Mucosa of descending colon (tissue), 3 donors: ENCODE data around the gene DIDO1. TPM values are rescaled to one million over a fixed set of nuclear protein-coding genes. Genes with fewer than 3 reads are reported as not detected.
"Not testable (repeated sequence)": the region's sequence is repeated elsewhere in the genome, so short reads cannot be mapped to it uniquely, and the experiment has no call there.

Source experiments
- ATAC-seq: fragments of 200-7000 bp; cut with Tn5 transposase; one replicate; pipeline ENCODE4 v1.9.1; 2020; ENCODE audit warnings: mild to moderate bottlenecking, moderate library complexity
- DNase-seq, 3 donors: peaks; one replicate each; pipeline ENCODE4 v3.0.0-alpha.2; 2020
- H3K36me3 ChIP-seq: fragments of 200-600 bp; one replicate; pipeline ENCODE4 v1.8.0; 2021; ENCODE audit warnings: low read depth, mild to moderate bottlenecking
- H3K4me1 ChIP-seq: fragments of 200-600 bp; one replicate; pipeline ENCODE4 v1.8.0; 2021; ENCODE audit warnings: low read depth, mild to moderate bottlenecking
- H3K4me3 ChIP-seq: fragments of 200-600 bp; one replicate; pipeline ENCODE4 v1.8.0; 2021; ENCODE audit warnings: mild to moderate bottlenecking
- H3K9me3 ChIP-seq: fragments of 200-600 bp; one replicate; pipeline ENCODE4 v1.8.0; 2021; ENCODE audit warnings: mild to moderate bottlenecking
- CTCF ChIP-seq: fragments of 200-600 bp; IDR thresholded peaks from one replicate; pipeline ENCODE4 v1.8.0; 2022; ENCODE audit warnings: antibody characterized with exemption, mild to moderate bottlenecking
- intact Hi-C, 2 donors: fragments of 100-400 bp; cut with DNase I in 1 of 2; cut with micrococcal nuclease in 1 of 2; formaldehyde crosslinking; loops; one replicate each; pipeline versions ENCODE4 v1.11.0 to v1.11.1; 2022; cut with DNase I, micrococcal nuclease
- total RNA-seq, 3 donors: library from RNA; stranded (reverse); fragmentation: NEBNext Ultra II Directional in 2 of 3; extraction: Animal tissue kit (Norgen Biotek cat#: 25700) in 2 of 3; gene quantifications; one replicate each; pipeline versions ENCODE4 v1.2.1 to v1.2.4, GENCODE V29; 2021 to 2023
- donor health status: DM: no; HTN: no; CAD: no; lungs with moderate emphysema.
- donor health status: DM: no; HTN: no; CAD: no.
- donor health status: DM: no; HTN: yes; CAD: no.

The DIDO1 gene
- total RNA-seq, 3 donors from 2014 or later, result 53.4 to 72.5 (median 67.4) TPM

GRCh38 chr20:62849431-62849830 is 76.9 kb downstream of the DIDO1 start:
- no peak for ATAC-seq
- Histone ChIP-seq H3K36me3 (no peaks in the 10 kb centered on the region), H3K4me1 (no peaks in the 10 kb centered on the region), H3K9me3 (no peaks in the 10 kb centered on the region), H3K4me3 (no peak overlapping the region)
- TF ChIP-seq CTCF, result no peak
- intact Hi-C loops, result no loop called here
- DNase-seq, result no peak

GRCh38 chr20:62848917-62849316 is 77.4 kb downstream of the DIDO1 start:
- H3K4me1 ChIP-seq, ATAC-seq, DNase-seq, H3K9me3 ChIP-seq, H3K4me3 ChIP-seq, intact Hi-C loops, H3K36me3 ChIP-seq: not testable (repeated sequence)

- no peaks in the 10 kb centered on the region for H3K4me1 ChIP-seq
- no peaks in the 10 kb centered on the region for H3K9me3 ChIP-seq
- ATAC-seq, result no peak
- DNase-seq, result no peak
- H3K36me3 ChIP-seq, result no peaks in the 10 kb centered on the region
- no peak for TF ChIP-seq CTCF
- intact Hi-C loops, result no loop called here
- no peak overlapping the region for H3K4me3 ChIP-seq
These were observed 80.0 kb downstream of the DIDO1 start for GRCh38 chr20:62846166-62846890.

DNA sequence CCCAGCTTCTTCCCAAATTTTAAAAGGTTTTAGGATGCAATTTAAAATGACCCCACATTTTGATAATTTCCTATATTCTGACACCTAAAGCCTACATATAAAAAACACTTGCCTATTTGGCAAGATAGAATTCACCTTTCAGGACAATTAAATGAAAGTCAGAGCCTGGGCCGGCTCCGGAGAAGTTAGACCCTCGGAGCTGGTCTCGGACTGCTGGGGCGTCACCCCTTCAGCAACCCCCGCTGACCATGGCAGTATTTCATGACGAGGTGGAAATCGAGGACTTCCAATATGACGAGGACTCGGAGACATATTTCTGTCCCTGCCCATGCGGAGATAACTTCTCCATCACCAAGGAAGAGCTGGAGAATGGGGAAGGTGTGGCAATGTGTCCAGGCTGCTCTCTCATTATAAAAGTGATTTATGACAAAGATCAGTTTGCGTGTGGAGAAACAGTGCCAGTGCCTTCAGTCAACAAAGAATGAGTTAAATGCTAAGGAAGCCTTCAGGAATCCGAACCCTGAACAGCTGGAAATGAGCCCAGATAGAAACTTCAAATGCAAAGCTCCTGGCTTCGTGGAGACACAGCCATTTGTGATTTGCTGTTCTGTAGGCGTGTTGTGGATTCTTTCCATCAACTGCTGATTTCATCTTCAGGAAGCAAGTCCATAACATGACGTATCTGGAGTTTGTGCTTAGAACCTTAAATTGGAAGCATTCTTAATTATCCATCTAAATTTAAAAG is 80.7 kb downstream of the DIDO1 start:
- no peaks in the 10 kb centered on the region for H3K36me3 ChIP-seq
- no peaks in the 10 kb centered on the region for H3K9me3 ChIP-seq
- H3K4me1 ChIP-seq, result no peaks in the 10 kb centered on the region
- no peak for DNase-seq
- TF ChIP-seq CTCF, result no peak
- ATAC-seq, result peak; percentile 50
- intact Hi-C loops, result no loop called here
- no peak overlapping the region for H3K4me3 ChIP-seq

GRCh38 chr20:62844182-62844581 is 82.1 kb downstream of the DIDO1 start:
- H3K36me3 ChIP-seq, result no peaks in the 10 kb centered on the region
- no peaks in the 10 kb centered on the region for H3K4me1 ChIP-seq
- H3K9me3 ChIP-seq, result no peaks in the 10 kb centered on the region
- ATAC-seq (no peak), DNase-seq (no peak)
- H3K4me3 ChIP-seq, result no peak overlapping the region
- intact Hi-C loops, result no loop called here
- TF ChIP-seq CTCF, result no peak

- H3K4me3 ChIP-seq, result no peak overlapping the region
- no peaks in the 10 kb centered on the region for H3K9me3 ChIP-seq
- H3K4me1 ChIP-seq, result no peaks in the 10 kb centered on the region
- no peaks in the 10 kb centered on the region for H3K36me3 ChIP-seq
- ATAC-seq (no peak), DNase-seq (no peak)
- TF ChIP-seq CTCF, result no peak
- intact Hi-C loops, result no loop called here
These were observed 82.6 kb downstream of the DIDO1 start for GRCh38 chr20:62843656-62844055.
